ENCODE measurements around the gene TNFRSF6B.

TNFRSF6B gene

DNA sequence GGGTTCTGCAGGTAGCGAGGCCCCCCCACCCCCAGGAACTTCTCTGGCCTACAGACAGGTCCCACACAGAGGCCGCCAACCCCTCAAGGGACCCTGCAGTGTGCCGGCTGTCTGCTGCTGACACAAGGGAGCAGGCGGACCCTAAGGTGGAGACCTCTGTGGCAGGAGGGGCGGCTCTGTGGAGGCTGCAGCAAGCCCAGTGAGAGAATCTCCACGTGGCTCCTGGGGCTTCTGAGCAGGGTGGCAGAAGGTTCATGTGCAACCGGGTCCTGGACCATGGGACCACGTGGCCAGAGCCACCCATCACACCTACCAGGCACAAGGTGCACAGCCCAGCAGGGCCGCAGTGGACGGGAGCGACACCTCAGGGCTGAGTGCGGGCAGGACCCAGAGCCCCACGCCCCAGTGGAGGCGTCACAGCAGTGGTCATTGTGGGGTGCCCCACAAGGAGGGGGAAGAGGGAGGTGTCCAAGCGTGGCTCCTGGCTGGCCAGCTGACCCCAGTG, 7.1 kb downstream of the TNFRSF6B start:
- Histone ChIP-seq H3K36me3 (ENCODE audit: low read length) (no peaks in the 10 kb centered on the region), H4K20me1 (ENCODE audit: low read depth, low read length) (0 out of 2 replicates have a peak, but pooled peaks cover 4% of the 10 kb centered on the region), H3K9me2 (replicated peaks; ENCODE audit: insufficient read depth, low read length) (no peaks in the 10 kb centered on the region), H3K4me3 (ENCODE audit: insufficient read depth, low read length, poor library complexity, severe bottlenecking) (no peak overlapping the region), H3K27me3 (ENCODE audit: low read length) (no peaks in the 10 kb centered on the region), H3K9ac (ENCODE audit: low read length) (no peak overlapping the region), H3F3A (ENCODE audit: insufficient read depth) (no peaks in the 10 kb centered on the region), H3K9me3 (ENCODE audit: insufficient read depth, low read length) (no peaks in the 10 kb centered on the region), H3K79me2 (ENCODE audit: insufficient read depth, low read length) (peaks cover 20% of the 10 kb centered on the region), H2AFZ (ENCODE audit: low read depth, low read length, severe bottlenecking) (no peak overlapping the region), H3K27ac (ENCODE audit: low read depth, low read length) (no peak overlapping the region), H3K4me2 (ENCODE audit: low read depth, low read length, poor library complexity, severe bottlenecking) (no peak overlapping the region)
- TF ChIP-seq EZH2phosphoT487 (conservative IDR thresholded peaks at IDR 0.05; ENCODE audit: low read length): no peak
- TF ChIP-seq, protein P1, sequence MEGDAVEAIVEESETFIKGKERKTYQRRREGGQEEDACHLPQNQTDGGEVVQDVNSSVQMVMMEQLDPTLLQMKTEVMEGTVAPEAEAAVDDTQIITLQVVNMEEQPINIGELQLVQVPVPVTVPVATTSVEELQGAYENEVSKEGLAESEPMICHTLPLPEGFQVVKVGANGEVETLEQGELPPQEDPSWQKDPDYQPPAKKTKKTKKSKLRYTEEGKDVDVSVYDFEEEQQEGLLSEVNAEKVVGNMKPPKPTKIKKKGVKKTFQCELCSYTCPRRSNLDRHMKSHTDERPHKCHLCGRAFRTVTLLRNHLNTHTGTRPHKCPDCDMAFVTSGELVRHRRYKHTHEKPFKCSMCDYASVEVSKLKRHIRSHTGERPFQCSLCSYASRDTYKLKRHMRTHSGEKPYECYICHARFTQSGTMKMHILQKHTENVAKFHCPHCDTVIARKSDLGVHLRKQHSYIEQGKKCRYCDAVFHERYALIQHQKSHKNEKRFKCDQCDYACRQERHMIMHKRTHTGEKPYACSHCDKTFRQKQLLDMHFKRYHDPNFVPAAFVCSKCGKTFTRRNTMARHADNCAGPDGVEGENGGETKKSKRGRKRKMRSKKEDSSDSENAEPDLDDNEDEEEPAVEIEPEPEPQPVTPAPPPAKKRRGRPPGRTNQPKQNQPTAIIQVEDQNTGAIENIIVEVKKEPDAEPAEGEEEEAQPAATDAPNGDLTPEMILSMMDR (IDR thresholded peaks at IDR 0.05; ENCODE audit: insufficient read depth, low read length, poor library complexity, severe bottlenecking): no peak

DNA sequence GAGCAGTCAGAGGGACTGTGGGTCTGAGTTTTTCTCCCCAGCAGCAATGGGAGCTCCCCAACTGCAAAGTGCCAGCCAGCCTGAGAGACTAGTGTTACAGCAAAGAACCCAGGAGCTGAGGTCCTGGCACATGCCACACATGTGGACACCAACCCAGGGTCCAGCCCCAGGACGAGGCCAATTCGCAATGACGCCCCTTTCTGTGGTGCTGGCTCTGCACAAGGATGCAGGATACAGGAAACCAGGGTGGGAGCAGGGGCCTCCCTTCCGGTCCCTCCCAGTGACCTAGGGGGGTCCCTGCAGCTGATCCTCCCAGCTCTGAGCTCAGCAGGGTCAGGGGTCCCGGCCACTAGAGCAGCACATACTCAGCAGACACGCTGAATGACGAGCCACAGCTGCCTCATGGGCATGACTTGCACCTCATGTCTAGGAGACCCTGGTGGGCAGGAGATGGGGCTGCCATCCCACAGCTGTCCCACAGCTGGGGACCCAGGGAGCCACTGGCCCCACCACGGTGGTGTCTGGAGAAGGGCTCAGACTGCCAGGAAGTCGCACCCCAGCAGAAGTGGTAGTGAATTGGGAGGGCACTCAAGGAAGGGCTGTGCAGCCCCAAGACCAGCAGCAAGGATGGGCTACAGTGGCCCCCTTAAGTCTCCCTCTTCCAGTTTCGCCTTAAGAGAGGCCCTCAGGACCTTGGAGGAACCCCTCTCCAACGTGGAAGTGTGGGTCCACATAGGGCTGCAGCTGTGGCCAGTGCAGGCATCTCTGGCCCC, 7.7 kb downstream of the TNFRSF6B start:
- H3K36me3 ChIP-seq (ENCODE audit: low read length): no peaks in the 10 kb centered on the region
- no peak overlapping the region for H3K27ac ChIP-seq (ENCODE audit: low read depth, low read length)
- no peak overlapping the region for H3K4me3 ChIP-seq (ENCODE audit: insufficient read depth, low read length, poor library complexity, severe bottlenecking)
- H3K4me2 ChIP-seq (ENCODE audit: low read depth, low read length, poor library complexity, severe bottlenecking): no peak overlapping the region
- no peak overlapping the region for H2AFZ ChIP-seq (ENCODE audit: low read depth, low read length, severe bottlenecking)
- H3F3A ChIP-seq (ENCODE audit: insufficient read depth): no peaks in the 10 kb centered on the region
- no peak overlapping the region for H3K9ac ChIP-seq (ENCODE audit: low read length)
- H3K9me2 ChIP-seq (replicated peaks; ENCODE audit: insufficient read depth, low read length): no peaks in the 10 kb centered on the region
- H3K27me3 ChIP-seq (ENCODE audit: low read length): no peaks in the 10 kb centered on the region
- TF ChIP-seq, protein P1 (IDR thresholded peaks at IDR 0.05; ENCODE audit: insufficient read depth, low read length, poor library complexity, severe bottlenecking): no peak
- TF ChIP-seq EZH2phosphoT487 (conservative IDR thresholded peaks at IDR 0.05; ENCODE audit: low read length): no peak
- 0 out of 2 replicates have a peak, but pooled peaks cover 4% of the 10 kb centered on the region for H4K20me1 ChIP-seq (ENCODE audit: low read depth, low read length)
- no peaks in the 10 kb centered on the region for H3K9me3 ChIP-seq (ENCODE audit: insufficient read depth, low read length)
- peaks cover 27% of the 10 kb centered on the region for H3K79me2 ChIP-seq (ENCODE audit: insufficient read depth, low read length)

DNA sequence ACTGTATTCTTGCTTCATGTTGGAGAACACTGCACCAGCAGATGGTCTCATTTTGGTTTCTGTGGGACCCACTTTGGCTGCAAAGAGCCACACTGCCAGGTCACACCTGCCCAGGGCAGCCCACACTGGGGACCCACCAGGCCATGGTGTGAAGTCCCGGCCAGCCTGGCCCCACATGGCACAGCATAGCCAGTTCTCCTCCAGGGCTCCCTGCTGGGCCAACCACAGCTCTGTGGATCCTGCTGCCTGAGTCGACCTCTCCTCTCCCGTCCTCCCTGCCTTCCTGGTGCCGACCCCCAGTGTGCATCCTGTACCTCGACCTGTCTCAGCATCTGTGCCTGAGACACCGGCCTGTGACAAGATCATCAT, 8.3 kb downstream of the TNFRSF6B start:
- TF ChIP-seq, protein P1 (IDR thresholded peaks at IDR 0.05; ENCODE audit: insufficient read depth, low read length, poor library complexity, severe bottlenecking): no peak
- no peak for TF ChIP-seq EZH2phosphoT487 (conservative IDR thresholded peaks at IDR 0.05; ENCODE audit: low read length)
- H3K27ac ChIP-seq (ENCODE audit: low read depth, low read length): no peak overlapping the region
- no peak overlapping the region for H3K4me2 ChIP-seq (ENCODE audit: low read depth, low read length, poor library complexity, severe bottlenecking)
- no peaks in the 10 kb centered on the region for H3K27me3 ChIP-seq (ENCODE audit: low read length)
- H3K4me3 ChIP-seq (ENCODE audit: insufficient read depth, low read length, poor library complexity, severe bottlenecking): no peak overlapping the region
- 0 out of 2 replicates have a peak, but pooled peaks cover 4% of the 10 kb centered on the region for H4K20me1 ChIP-seq (ENCODE audit: low read depth, low read length)
- H3K9ac ChIP-seq (ENCODE audit: low read length): no peak overlapping the region
- peaks cover 31% of the 10 kb centered on the region for H3K79me2 ChIP-seq (ENCODE audit: insufficient read depth, low read length)
- no peaks in the 10 kb centered on the region for H3K36me3 ChIP-seq (ENCODE audit: low read length)
- no peak overlapping the region for H2AFZ ChIP-seq (ENCODE audit: low read depth, low read length, severe bottlenecking)
- H3F3A ChIP-seq (ENCODE audit: insufficient read depth): no peaks in the 10 kb centered on the region
- no peaks in the 10 kb centered on the region for H3K9me3 ChIP-seq (ENCODE audit: insufficient read depth, low read length)
- no peaks in the 10 kb centered on the region for H3K9me2 ChIP-seq (replicated peaks; ENCODE audit: insufficient read depth, low read length)

Measured in SU-DHL-6 (cell line).